ENCODE data around the gene NDUFAF4. TPM values are rescaled to one million over a fixed set of nuclear protein-coding genes. Genes with fewer than 3 reads are reported as not detected.

The NDUFAF4 gene
- total and polyA plus RNA-seq, 2 experiments from 2014 or later, result 35.1 to 233 TPM

DNA sequence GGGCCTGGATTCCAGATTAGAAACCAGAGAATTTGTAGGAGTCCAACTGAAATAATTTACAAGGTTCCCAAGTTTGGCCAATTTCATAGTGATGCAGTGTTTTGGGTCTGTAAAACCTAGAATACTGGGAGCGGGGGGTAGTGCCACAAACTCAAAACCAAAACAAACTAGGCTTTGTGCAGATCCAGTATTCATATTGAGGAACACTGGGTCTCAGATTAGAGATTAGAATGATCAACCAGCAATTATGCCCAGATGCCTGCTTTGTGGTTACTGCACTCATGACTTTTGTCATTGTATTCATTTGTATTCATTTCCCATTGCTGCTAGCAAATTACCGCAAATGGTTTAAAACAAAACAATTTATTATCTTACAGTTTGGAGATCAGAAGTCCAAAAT, 3.2 kb upstream of the NDUFAF4 start (continued):
- TF ChIP-seq EZH2 (IDR thresholded peaks at IDR 0.05; ENCODE audit: low read depth, unreplicated experiment), result no peak

- H3K27me3 Mint-ChIP-seq (ENCODE audit: insufficient read depth, low read depth, poor library complexity), result peaks cover 2% of the 10 kb centered on the region
- Histone ChIP-seq H3K4me1 (ENCODE audit: insufficient read depth) (0 out of 2 replicates have a peak, but pooled peaks cover 4% of the 10 kb centered on the region), H3K27ac (ENCODE audit: low read depth) (no peak overlapping the region), H3F3A (replicated peaks; ENCODE audit: low read depth) (no peaks in the 10 kb centered on the region), H2AFZ (no peak overlapping the region; the same call in 1 of the 2 replicates), H3K36me3 (ENCODE audit: insufficient read depth) (peaks cover 13% of the 10 kb centered on the region; the same call in 1 of the 2 replicates), H4K20me1 (replicated peaks; ENCODE audit: insufficient read depth) (peaks cover 10% of the 10 kb centered on the region), H3K9me2 (ENCODE audit: insufficient read depth) (no peaks in the 10 kb centered on the region), H3K4me2 (no peak overlapping the region), H3K27me3 (ENCODE audit: insufficient read depth) (no peaks in the 10 kb centered on the region), H3K4me3 (no peak overlapping the region), H3K79me2 (replicated peaks; ENCODE audit: insufficient read depth) (peaks cover 28% of the 10 kb centered on the region)
- DNase-seq (ENCODE audit: low spot score) (no peak), ATAC-seq (no peak)
- peak overlapping the region; percentile 63 for H3K27ac Mint-ChIP-seq
- H3K4me3 Mint-ChIP-seq, result 0 out of 3 replicates have a peak overlapping the region, but pooled peaks have one; percentile 12
- H3K9me3 Mint-ChIP-seq, result no peaks in the 10 kb centered on the region
- H3K36me3 Mint-ChIP-seq (ENCODE audit: low read depth), result peaks cover 19% of the 10 kb centered on the region
- peaks cover 16% of the 10 kb centered on the region for H3K4me1 Mint-ChIP-seq
- TF ChIP-seq EZH2 (IDR thresholded peaks at IDR 0.05; ENCODE audit: low read depth, unreplicated experiment) (no peak), NANOG (IDR thresholded peaks at IDR 0.05; ENCODE audit: borderline replicate concordance) (no peak), JUNB (IDR thresholded peaks at IDR 0.05; ENCODE audit: unreplicated experiment) (no peak), REST (IDR thresholded peaks at IDR 0.05; ENCODE audit: unreplicated experiment) (no peak), EZH2phosphoT487 (IDR thresholded peaks at IDR 0.05; ENCODE audit: unreplicated experiment) (no peak), CREB1 (CRISPR knock-in tag; IDR thresholded peaks at IDR 0.05; ENCODE audit: low read depth) (no peak), ZNF114 (CRISPR knock-in tag; IDR thresholded peaks at IDR 0.05) (no peak)
Observed at GRCh38 chr6:96899451-96899998, 1.8 kb upstream of the NDUFAF4 start.

- H3K36me3 ChIP-seq (ENCODE audit: insufficient read depth), result peaks cover 16% of the 10 kb centered on the region; the same call in 1 of the 2 replicates
- DNase-seq (ENCODE audit: low spot score) (peak; percentile 68), ATAC-seq (no peak; the same call in 2 of the 3 replicates)
- H3K36me3 Mint-ChIP-seq (ENCODE audit: low read depth), result peaks cover 22% of the 10 kb centered on the region
- H3K4me1 ChIP-seq (ENCODE audit: insufficient read depth), result 0 out of 2 replicates have a peak, but pooled peaks cover 4% of the 10 kb centered on the region
- no peaks in the 10 kb centered on the region for H3K27me3 ChIP-seq (ENCODE audit: insufficient read depth)
- peak overlapping the region; percentile 95 for H3K27ac Mint-ChIP-seq
- H3K4me3 ChIP-seq, result peak overlapping the region; percentile 68
- no peaks in the 10 kb centered on the region for H3K9me2 ChIP-seq (ENCODE audit: insufficient read depth)
- peaks cover 2% of the 10 kb centered on the region for H3K27me3 Mint-ChIP-seq (ENCODE audit: insufficient read depth, low read depth, poor library complexity)
- peaks cover 33% of the 10 kb centered on the region for H3K79me2 ChIP-seq (replicated peaks; ENCODE audit: insufficient read depth)
- no peak overlapping the region for H2AFZ ChIP-seq
- peaks cover 16% of the 10 kb centered on the region for H3K4me1 Mint-ChIP-seq
- H3F3A ChIP-seq (replicated peaks; ENCODE audit: low read depth), result no peaks in the 10 kb centered on the region
- H3K27ac ChIP-seq (ENCODE audit: low read depth), result no peak overlapping the region
- peak overlapping the region; percentile 81 for H3K4me2 ChIP-seq
- peak overlapping the region; percentile 84; the same call in 2 of the 3 replicates for H3K4me3 Mint-ChIP-seq
- TF ChIP-seq, protein P1, sequence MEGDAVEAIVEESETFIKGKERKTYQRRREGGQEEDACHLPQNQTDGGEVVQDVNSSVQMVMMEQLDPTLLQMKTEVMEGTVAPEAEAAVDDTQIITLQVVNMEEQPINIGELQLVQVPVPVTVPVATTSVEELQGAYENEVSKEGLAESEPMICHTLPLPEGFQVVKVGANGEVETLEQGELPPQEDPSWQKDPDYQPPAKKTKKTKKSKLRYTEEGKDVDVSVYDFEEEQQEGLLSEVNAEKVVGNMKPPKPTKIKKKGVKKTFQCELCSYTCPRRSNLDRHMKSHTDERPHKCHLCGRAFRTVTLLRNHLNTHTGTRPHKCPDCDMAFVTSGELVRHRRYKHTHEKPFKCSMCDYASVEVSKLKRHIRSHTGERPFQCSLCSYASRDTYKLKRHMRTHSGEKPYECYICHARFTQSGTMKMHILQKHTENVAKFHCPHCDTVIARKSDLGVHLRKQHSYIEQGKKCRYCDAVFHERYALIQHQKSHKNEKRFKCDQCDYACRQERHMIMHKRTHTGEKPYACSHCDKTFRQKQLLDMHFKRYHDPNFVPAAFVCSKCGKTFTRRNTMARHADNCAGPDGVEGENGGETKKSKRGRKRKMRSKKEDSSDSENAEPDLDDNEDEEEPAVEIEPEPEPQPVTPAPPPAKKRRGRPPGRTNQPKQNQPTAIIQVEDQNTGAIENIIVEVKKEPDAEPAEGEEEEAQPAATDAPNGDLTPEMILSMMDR (conservative IDR thresholded peaks at IDR 0.05; ENCODE audit: low read depth in 2 of 2), result peak; percentile 68 to 71
- no peak for TF ChIP-seq ZNF331 (CRISPR knock-in tag; IDR thresholded peaks at IDR 0.05; ENCODE audit: low read depth)
- H4K20me1 ChIP-seq (replicated peaks; ENCODE audit: insufficient read depth), result peaks cover 15% of the 10 kb centered on the region
- no peaks in the 10 kb centered on the region for H3K9me3 Mint-ChIP-seq
Observed at GRCh38 chr6:96899019-96899418, 1.3 kb upstream of the NDUFAF4 start.
